ENCODE data around the gene ZSCAN1. TPM values are rescaled to one million over a fixed set of nuclear protein-coding genes. Genes with fewer than 3 reads are reported as not detected.

Gene ZSCAN1
- total RNA-seq, 1 donor = not detected

GRCh38 chr19:58097349-58097748 is 63.5 kb downstream of the ZSCAN1 start:
- H3K4me3 ChIP-seq (ENCODE audit: low read depth, low read length) = peak overlapping the region; percentile 79
- no peak for TF ChIP-seq CTCF (IDR thresholded peaks at IDR 0.05; ENCODE audit: insufficient read depth, low read length)
- no peak for DNase-seq (ENCODE audit: low read depth)

GRCh38 chr19:58097781-58098681 is 64.2 kb downstream of the ZSCAN1 start, which contains the start of gene ZSCAN18:
Gene ZSCAN18 (minus strand): TSS chr19:58098231. CDS start chr19:58090267, 7,964 bp downstream.
- TF ChIP-seq CTCF (IDR thresholded peaks at IDR 0.05; ENCODE audit: insufficient read depth, low read length) = no peak

GRCh38 chr19:58098682-58098998 is 64.8 kb downstream of the ZSCAN1 start:
- TF ChIP-seq CTCF (IDR thresholded peaks at IDR 0.05; ENCODE audit: insufficient read depth, low read length) = no peak
- no peak for DNase-seq (ENCODE audit: low read depth)
- peak overlapping the region; percentile 69 for H3K4me3 ChIP-seq (ENCODE audit: low read depth, low read length)

More at GRCh38 chr19:58097781-58098681, 64.2 kb downstream of the ZSCAN1 start, which contains the start of gene ZSCAN18:
- peak within 1 kb of the TSS; percentile 79 for H3K4me3 ChIP-seq (ENCODE audit: low read depth, low read length)
- DNase-seq (ENCODE audit: low read depth) = peak; percentile 91

Other genes starting within 250 kb of the ZSCAN1 start
- 4.3 and 11.3 TPM in 2 replicates for gene ZNF552, start 219.1 kb upstream of the ZSCAN1 start, total RNA-seq (ENCODE audit: low replicate concordance)
- gene ZNF587B, start 203.7 kb upstream of the ZSCAN1 start, total RNA-seq (ENCODE audit: low replicate concordance) = 18.3 and 38.7 TPM in 2 replicates
- 29.6 and 39.2 TPM in 2 replicates for gene ZNF587, start 184.2 kb upstream of the ZSCAN1 start, total RNA-seq (ENCODE audit: low replicate concordance)
- 5.0 and 10.3 TPM in 2 replicates for gene ZNF814, start 145.0 kb upstream of the ZSCAN1 start, total RNA-seq (ENCODE audit: low replicate concordance)
- gene ZNF417, start 117.4 kb upstream of the ZSCAN1 start, total RNA-seq (ENCODE audit: low replicate concordance) = 15.8 and 16.1 TPM in 2 replicates
- 3.6 and 13.6 TPM in 2 replicates for gene ZNF418, start 98.6 kb upstream of the ZSCAN1 start, total RNA-seq (ENCODE audit: low replicate concordance)
- gene ZNF256, start 86.3 kb upstream of the ZSCAN1 start, total RNA-seq (ENCODE audit: low replicate concordance) = 2.5 and 7.7 TPM in 2 replicates
- 0.49 TPM in 1 of 2 replicates, not detected in the other for gene C19orf18, start 59.5 kb upstream of the ZSCAN1 start, total RNA-seq (ENCODE audit: low replicate concordance)
- gene ZNF606, start 31.2 kb upstream of the ZSCAN1 start, total RNA-seq (ENCODE audit: low replicate concordance) = 17.9 and 33.8 TPM in 2 replicates
- 2.2 and 4.3 TPM in 2 replicates for gene ZNF135, start 25.3 kb downstream of the ZSCAN1 start, total RNA-seq (ENCODE audit: low replicate concordance)
- 7.6 and 50.7 TPM in 2 replicates for gene ZSCAN18, start 64.2 kb downstream of the ZSCAN1 start, total RNA-seq (ENCODE audit: low replicate concordance)
- gene ZNF329, start 116.8 kb downstream of the ZSCAN1 start, total RNA-seq (ENCODE audit: low replicate concordance) = 8.7 and 13.6 TPM in 2 replicates
- gene ZNF274, start 149.0 kb downstream of the ZSCAN1 start, total RNA-seq (ENCODE audit: low replicate concordance) = 14.7 and 15.6 TPM in 2 replicates
- gene ZNF544, start 194.9 kb downstream of the ZSCAN1 start, total RNA-seq (ENCODE audit: low replicate concordance) = 28.2 and 35.6 TPM in 2 replicates
- 5.1 and 7.6 TPM in 2 replicates for gene ZNF8, start 244.9 kb downstream of the ZSCAN1 start, total RNA-seq (ENCODE audit: low replicate concordance)